HepG2 (cell line): Measurements from ENCODE around the gene SUSD3. TPM values are rescaled to one million over a fixed set of nuclear protein-coding genes. Genes with fewer than 3 reads are reported as not detected.
A peak's percentile ranks its signal among the peaks of the same experiment; 100 is the strongest.

ENCODE experiments used
- AFF4 ChIP-seq: sonication (generic); formaldehyde crosslinking; IDR thresholded peaks from 2 replicates; pipeline ENCODE4 v1.4.0; 2020; ENCODE audit warnings: missing genetic modification reagents
- FOXM1 ChIP-seq: sonication (generic); formaldehyde crosslinking; IDR thresholded peaks from 2 replicates; pipeline ENCODE4 v1.5.0; 2020; ENCODE audit warnings: missing genetic modification reagents
- GTF3A ChIP-seq: sonication (generic); formaldehyde crosslinking; conservative IDR thresholded peaks from 2 replicates; pipeline ENCODE4 v1.4.0; 2020; ENCODE audit warnings: mild to moderate bottlenecking, missing genetic modification reagents
- NBN ChIP-seq: fragments of 450-650 bp; conservative IDR thresholded peaks from 2 replicates; pipeline ENCODE4 v1.6.1; 2017
- NCOR1 ChIP-seq: fragments of 200-600 bp; sonication (generic); IDR thresholded peaks from 2 replicates; pipeline ENCODE4 v1.7.0; 2017; ENCODE audit warnings: antibody characterized with exemption, low read length, borderline replicate concordance
- SRSF1 ChIP-seq: fragments of 200-400 bp; formaldehyde crosslinking; optimal IDR thresholded peaks from 2 replicates; pipeline ENCODE3; 2017; ENCODE audit warnings: mild to moderate bottlenecking, low read depth, low read length, moderate library complexity
- ZNF407 ChIP-seq: sonication (generic); formaldehyde crosslinking; IDR thresholded peaks from one replicate; pipeline ENCODE4 v1.5.1; 2020; ENCODE audit warnings: mild to moderate bottlenecking, missing genetic modification reagents; ENCODE audit errors: not compliant biosample characterization
- ZNF510 ChIP-seq: sonication (generic); formaldehyde crosslinking; IDR thresholded peaks from 2 replicates; pipeline ENCODE4 v1.4.0; 2020; ENCODE audit warnings: low read depth, mild to moderate bottlenecking, missing genetic modification reagents
- polyA plus RNA-seq, 8 experiments: library from polyadenylated mRNA; depleted of rRNA in 3 of 8; stranded (reverse) in 7 of 8; unstranded in 1 of 8; fragments of >200 nt; fragmentation: Illumina TruSeq in 4 of 8; extraction: Trizol in 4 of 8; gene quantifications; 2 replicates each; pipeline versions ENCODE4 v1.2.1 to v1.2.3, GENCODE V29; 2011 to 2016; ENCODE audit warnings: low read depth in 4 of 8, missing spikeins in 1 of 8, mixed read lengths in 1 of 8; ENCODE audit not compliant: insufficient read depth in 1 of 8
- total RNA-seq, 5 experiments: library from RNA; depleted of rRNA; stranded (reverse); fragments of >200 nt; fragmentation: Illumina TruSeq; extraction: Trizol; gene quantifications; 2 replicates each; pipeline ENCODE4 v1.2.3, GENCODE V29; 2016; ENCODE audit warnings: low read depth in 1 of 5
- TF ChIP-seq, protein P1 (sequence below): sonication (generic); formaldehyde crosslinking; IDR thresholded peaks from 2 replicates; pipeline ENCODE4 v1.5.0; 2020; ENCODE audit warnings: mild to moderate bottlenecking, missing genetic modification reagents, borderline replicate concordance
- TF ChIP-seq, protein P2 (sequence below): sonication (generic); formaldehyde crosslinking; IDR thresholded peaks from 2 replicates; pipeline ENCODE4 v1.5.0; 2020; ENCODE audit warnings: missing genetic modification reagents

Gene SUSD3
- total and polyA plus RNA-seq, 2 of the 13 experiments (the other 11 are each of a cell fraction or from before 2014, with no cell fraction given): 7.0 to 9.1 TPM

GRCh38 chr9:93058355-93059010 is at the start of gene SUSD3 (continued):
- TF ChIP-seq ZNF407 (no peak), NBN (no peak), SRSF1 (no peak), FOXM1 (CRISPR knock-in tag) (no peak), NCOR1 (no peak), GTF3A (CRISPR knock-in tag) (no peak), ZNF510 (CRISPR knock-in tag) (no peak), AFF4 (no peak)
- TF ChIP-seq, protein P1, sequence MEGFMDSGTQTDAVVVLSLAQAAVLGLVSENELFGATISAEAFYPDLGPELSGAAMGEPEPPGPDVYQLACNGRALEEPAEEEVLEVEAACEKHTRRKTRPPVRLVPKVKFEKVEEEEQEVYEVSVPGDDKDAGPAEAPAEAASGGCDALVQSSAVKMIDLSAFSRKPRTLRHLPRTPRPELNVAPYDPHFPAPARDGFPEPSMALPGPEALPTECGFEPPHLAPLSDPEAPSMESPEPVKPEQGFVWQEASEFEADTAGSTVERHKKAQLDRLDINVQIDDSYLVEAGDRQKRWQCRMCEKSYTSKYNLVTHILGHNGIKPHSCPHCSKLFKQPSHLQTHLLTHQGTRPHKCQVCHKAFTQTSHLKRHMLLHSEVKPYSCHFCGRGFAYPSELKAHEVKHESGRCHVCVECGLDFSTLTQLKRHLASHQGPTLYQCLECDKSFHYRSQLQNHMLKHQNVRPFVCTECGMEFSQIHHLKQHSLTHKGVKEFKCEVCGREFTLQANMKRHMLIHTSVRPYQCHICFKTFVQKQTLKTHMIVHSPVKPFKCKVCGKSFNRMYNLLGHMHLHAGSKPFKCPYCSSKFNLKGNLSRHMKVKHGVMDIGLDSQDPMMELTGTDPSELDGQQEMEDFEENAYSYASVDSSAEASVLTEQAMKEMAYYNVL (CRISPR knock-in tag): no peak
- TF ChIP-seq, protein P2, sequence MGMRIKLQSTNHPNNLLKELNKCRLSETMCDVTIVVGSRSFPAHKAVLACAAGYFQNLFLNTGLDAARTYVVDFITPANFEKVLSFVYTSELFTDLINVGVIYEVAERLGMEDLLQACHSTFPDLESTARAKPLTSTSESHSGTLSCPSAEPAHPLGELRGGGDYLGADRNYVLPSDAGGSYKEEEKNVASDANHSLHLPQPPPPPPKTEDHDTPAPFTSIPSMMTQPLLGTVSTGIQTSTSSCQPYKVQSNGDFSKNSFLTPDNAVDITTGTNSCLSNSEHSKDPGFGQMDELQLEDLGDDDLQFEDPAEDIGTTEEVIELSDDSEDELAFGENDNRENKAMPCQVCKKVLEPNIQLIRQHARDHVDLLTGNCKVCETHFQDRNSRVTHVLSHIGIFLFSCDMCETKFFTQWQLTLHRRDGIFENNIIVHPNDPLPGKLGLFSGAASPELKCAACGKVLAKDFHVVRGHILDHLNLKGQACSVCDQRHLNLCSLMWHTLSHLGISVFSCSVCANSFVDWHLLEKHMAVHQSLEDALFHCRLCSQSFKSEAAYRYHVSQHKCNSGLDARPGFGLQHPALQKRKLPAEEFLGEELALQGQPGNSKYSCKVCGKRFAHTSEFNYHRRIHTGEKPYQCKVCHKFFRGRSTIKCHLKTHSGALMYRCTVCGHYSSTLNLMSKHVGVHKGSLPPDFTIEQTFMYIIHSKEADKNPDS (CRISPR knock-in tag): peak; percentile 21; the same call in 1 of the 2 replicates
